ENCODE measurements around the gene WWC1. TPM values are rescaled to one million over a fixed set of nuclear protein-coding genes. Genes with fewer than 3 reads are reported as not detected.

The WWC1 gene
- total RNA-seq, 1 experiment from 2014 or later: 52.6 TPM

GRCh38 chr5:168374532-168374931 is 83.1 kb downstream of the WWC1 start (continued):
- no peak for TF ChIP-seq REST (IDR thresholded peaks at IDR 0.05; ENCODE audit: low read depth)
- no peak for TF ChIP-seq CBX3 (IDR thresholded peaks at IDR 0.05; ENCODE audit: low read depth)
- no peak for TF ChIP-seq EGR1 (IDR thresholded peaks at IDR 0.05; ENCODE audit: low read depth)
- TF ChIP-seq POLR2A (IDR thresholded peaks at IDR 0.05; ENCODE audit: borderline replicate concordance, extremely low read depth, insufficient read depth, insufficient read length): no peak
- no peak for TF ChIP-seq ZNF274 (IDR thresholded peaks at IDR 0.05; ENCODE audit: low read depth, low read length)
- no peak for TF ChIP-seq YY1 (IDR thresholded peaks at IDR 0.05; ENCODE audit: extremely low read depth, insufficient replicate concordance, low read depth, low read length)

GRCh38 chr5:168375214-168375613 is 83.8 kb downstream of the WWC1 start:
- H3K9me2 ChIP-seq (ENCODE audit: insufficient read depth): no peaks in the 10 kb centered on the region
- H3K9ac ChIP-seq (ENCODE audit: low read length): no peak overlapping the region
- H3K36me3 ChIP-seq (ENCODE audit: control insufficient read depth in 1 of 2, insufficient read depth in 2 of 2, low read length in 2 of 2): 0 out of 4 replicates have a peak, but pooled peaks cover 0 to 6% of the 10 kb centered on the region in 2 experiments
- intact Hi-C loops (cut with micrococcal nuclease): no loop called here
- H3K9me3 ChIP-seq (ENCODE audit: control insufficient read depth in 1 of 2, insufficient read depth in 1 of 2, low read depth in 1 of 2, low read length in 2 of 2): no peaks in the 10 kb centered on the region
- H3K4me1 ChIP-seq (ENCODE audit: control insufficient read depth in 1 of 2, insufficient read depth in 2 of 2, low read length in 2 of 2): no peaks in the 10 kb centered on the region; a peak in 1 of 4 replicates
- ATAC-seq (no peak), DNase-seq (ENCODE audit: low read depth, low spot score) (no peak)
- BruUV-seq (replicated peaks): no TSS peak
- H3K4me3 ChIP-seq (replicated peaks in 1 of 2; ENCODE audit: low read depth in 1 of 2, low read length in 2 of 2): no peak overlapping the region
- ChIA-PET RAD21 (ENCODE audit: low non-redundant PET in 1 of 2, low total read pairs in 2 of 2, uncharacterized antibody in 2 of 2, unreplicated experiment in 2 of 2) (no interaction called here), CTCF (no interaction called here), POLR2A (no interaction called here)
- H3K27ac ChIP-seq (ENCODE audit: low read depth, low read length): no peak overlapping the region
- H3K27me3 ChIP-seq (ENCODE audit: insufficient read depth, low read length): no peaks in the 10 kb centered on the region
- no peaks in the 10 kb centered on the region for H4K20me1 ChIP-seq (ENCODE audit: insufficient read depth)
- no peak overlapping the region for H2AFZ ChIP-seq (ENCODE audit: low read depth, low read length, poor library complexity, severe bottlenecking)
- H3K4me2 ChIP-seq (ENCODE audit: low read length): no peak overlapping the region
- peaks cover 62% of the 10 kb centered on the region for H3K79me2 ChIP-seq (ENCODE audit: insufficient read depth, low read length)
- no peak for TF ChIP-seq YY1 (IDR thresholded peaks at IDR 0.05; ENCODE audit: extremely low read depth, insufficient replicate concordance, low read depth, low read length)
- TF ChIP-seq EZH2 (IDR thresholded peaks at IDR 0.05): no peak
- no peak for TF ChIP-seq POLR2A (IDR thresholded peaks at IDR 0.05; ENCODE audit: borderline replicate concordance, extremely low read depth, insufficient read depth, insufficient read length)
- TF ChIP-seq TCF7L2 (IDR thresholded peaks at IDR 0.05; ENCODE audit: borderline replicate concordance, extremely low read depth, insufficient read depth, insufficient read length): no peak
- TF ChIP-seq EGR1 (IDR thresholded peaks at IDR 0.05; ENCODE audit: low read depth): no peak
- TF ChIP-seq POLR2AphosphoS5 (IDR thresholded peaks at IDR 0.05; ENCODE audit: low read depth, low read length): no peak
- no peak for TF ChIP-seq ZBTB33 (IDR thresholded peaks at IDR 0.05; ENCODE audit: extremely low read depth, insufficient replicate concordance, low read length)
- no peak for TF ChIP-seq CBX3 (IDR thresholded peaks at IDR 0.05; ENCODE audit: low read depth)
- no peak for TF ChIP-seq CEBPB (IDR thresholded peaks at IDR 0.05; ENCODE audit: low read depth)
- TF ChIP-seq SIN3A (IDR thresholded peaks at IDR 0.05; ENCODE audit: low read depth): no peak
- TF ChIP-seq ELF1 (IDR thresholded peaks at IDR 0.05; ENCODE audit: borderline replicate concordance, low read depth): no peak
- no peak for TF ChIP-seq CTCF (IDR thresholded peaks at IDR 0.05 in 2 of 3, conservative IDR thresholded peaks at IDR 0.05 in 1 of 3; ENCODE audit: borderline replicate concordance in 1 of 3, insufficient read depth in 1 of 3, low read depth in 2 of 3, low read length in 2 of 3)
- TF ChIP-seq JUND (IDR thresholded peaks at IDR 0.05): no peak
- TF ChIP-seq ATF3 (IDR thresholded peaks at IDR 0.05): no peak
- no peak for TF ChIP-seq SP1 (IDR thresholded peaks at IDR 0.05; ENCODE audit: low read depth)
- no peak for TF ChIP-seq RAD21 (IDR thresholded peaks at IDR 0.05; ENCODE audit: low read depth)
- TF ChIP-seq SRF (IDR thresholded peaks at IDR 0.05; ENCODE audit: low read depth): no peak
